Activated CD8-positive, alpha-beta T cell treated with anti-CD3 and anti-CD28 coated beads, Interleukin-2, amount 10 ng/mL, durations not matched to agents 7 days and 5 days (primary cell): ENCODE results near the gene SLC28A3. TPM values are rescaled to one million over a fixed set of nuclear protein-coding genes. Genes with fewer than 3 reads are reported as not detected.
A peak's percentile ranks its signal among the peaks of the same experiment; 100 is the strongest.

ENCODE experiments used
- ATAC-seq: fragments of 150-1000 bp; cut with Tn5 transposase; one replicate; pipeline ENCODE4 v1.10.0; 2021; ENCODE audit warnings: moderate library complexity
- CTCF ChIA-PET: fragments of 350-600 bp; sonication (Branson Sonifier 250); formaldehyde crosslinking; loops from one replicate; lab custom pipeline; 2021; ENCODE audit warnings: antibody characterized with exemption; lab: Charles Lee
- POLR2A ChIA-PET: fragments of 350-600 bp; sonication (Branson Sonifier 250); formaldehyde crosslinking; loops from one replicate; lab custom pipeline; 2021; ENCODE audit warnings: antibody characterized with exemption; lab: Charles Lee
- DNase-seq: peaks from one replicate; pipeline ENCODE4 v3.0.0-alpha.2; 2020
- H3K27ac Mint-ChIP-seq: one replicate; pipeline ENCODE4 v1.8.0; 2021; ENCODE audit warnings: mild to moderate bottlenecking, mixed read lengths
- H3K27me3 Mint-ChIP-seq: one replicate; pipeline ENCODE4 v1.8.0; 2021; ENCODE audit warnings: low read depth, mixed read lengths
- H3K36me3 Mint-ChIP-seq: one replicate; pipeline ENCODE4 v1.8.0; 2021; ENCODE audit warnings: low read depth, mixed read lengths
- H3K4me1 Mint-ChIP-seq: one replicate; pipeline ENCODE4 v1.8.0; 2021; ENCODE audit warnings: low read depth, mixed read lengths
- H3K4me3 Mint-ChIP-seq: one replicate; pipeline ENCODE4 v1.8.0; 2021; ENCODE audit warnings: mild to moderate bottlenecking, mixed read lengths
- H3K9me3 Mint-ChIP-seq: one replicate; pipeline ENCODE4 v1.8.0; 2022; ENCODE audit warnings: mixed read lengths; ENCODE audit not compliant: insufficient read depth
- total RNA-seq, 2 experiments: library from RNA; stranded (reverse); gene quantifications; one replicate each; pipeline ENCODE4 v1.2.3, GENCODE V29; 2021

SLC28A3 gene
- total RNA-seq, 2 experiments from 2014 or later: not detected

DNA sequence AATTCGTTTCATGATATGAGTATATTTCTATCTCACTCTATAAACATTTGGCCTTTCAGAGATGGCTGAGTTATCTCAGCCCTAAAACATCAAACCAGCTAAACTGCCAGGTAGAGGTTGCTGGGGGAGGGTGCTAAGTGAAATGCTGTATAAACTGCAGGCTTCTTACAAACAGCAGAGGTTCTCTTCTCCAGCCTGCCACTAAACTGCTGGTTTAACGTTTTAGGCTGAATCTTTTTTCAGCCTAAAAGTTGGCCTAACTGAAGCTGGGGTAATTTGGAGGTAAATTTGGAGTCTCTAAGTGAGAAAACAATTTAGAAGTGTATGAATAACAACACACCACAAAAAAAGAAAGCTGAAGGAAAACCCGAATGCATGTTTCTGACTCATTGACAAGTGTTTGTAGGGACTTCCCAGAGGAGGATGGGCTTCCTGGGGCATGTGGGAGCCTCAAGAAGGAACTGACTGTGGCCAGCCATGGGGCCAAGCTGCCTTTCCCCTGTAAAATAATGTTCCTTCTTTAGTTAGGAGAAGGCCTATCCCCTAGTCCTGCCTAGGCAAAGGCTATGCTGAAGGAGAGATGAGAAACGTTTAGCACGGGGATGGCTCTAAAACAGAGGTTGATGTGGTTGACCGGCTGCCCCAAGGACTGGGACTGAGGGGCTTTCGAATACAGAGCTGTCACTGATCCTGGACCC is 44.3 kb downstream of the SLC28A3 start:
- peak overlapping the region; percentile 15 for H3K4me3 Mint-ChIP-seq
- ATAC-seq (peak; percentile 50), DNase-seq (peak; percentile 34)
- peaks cover 3% of the 10 kb centered on the region for H3K36me3 Mint-ChIP-seq
- H3K9me3 Mint-ChIP-seq: no peaks in the 10 kb centered on the region
- CTCF ChIA-PET: interaction anchor here (0.6 to 16.3 kb wide), 11 partner anchors 8 to 359 kb away, joined by 3 to 190 read pairs (median 4); partner anchors contain the start of genes HNRNPK and RMI1
- POLR2A ChIA-PET: interaction anchor here (0.6 to 2.1 kb wide), 13 partner anchors 8 to 1613 kb away, joined by 3 to 12 read pairs (median 3); partner anchors contain the start of genes HNRNPK and KIF27
- H3K4me1 Mint-ChIP-seq: peaks cover 64% of the 10 kb centered on the region
- H3K27ac Mint-ChIP-seq: peak overlapping the region; percentile 81
- H3K27me3 Mint-ChIP-seq: no peaks in the 10 kb centered on the region

DNA sequence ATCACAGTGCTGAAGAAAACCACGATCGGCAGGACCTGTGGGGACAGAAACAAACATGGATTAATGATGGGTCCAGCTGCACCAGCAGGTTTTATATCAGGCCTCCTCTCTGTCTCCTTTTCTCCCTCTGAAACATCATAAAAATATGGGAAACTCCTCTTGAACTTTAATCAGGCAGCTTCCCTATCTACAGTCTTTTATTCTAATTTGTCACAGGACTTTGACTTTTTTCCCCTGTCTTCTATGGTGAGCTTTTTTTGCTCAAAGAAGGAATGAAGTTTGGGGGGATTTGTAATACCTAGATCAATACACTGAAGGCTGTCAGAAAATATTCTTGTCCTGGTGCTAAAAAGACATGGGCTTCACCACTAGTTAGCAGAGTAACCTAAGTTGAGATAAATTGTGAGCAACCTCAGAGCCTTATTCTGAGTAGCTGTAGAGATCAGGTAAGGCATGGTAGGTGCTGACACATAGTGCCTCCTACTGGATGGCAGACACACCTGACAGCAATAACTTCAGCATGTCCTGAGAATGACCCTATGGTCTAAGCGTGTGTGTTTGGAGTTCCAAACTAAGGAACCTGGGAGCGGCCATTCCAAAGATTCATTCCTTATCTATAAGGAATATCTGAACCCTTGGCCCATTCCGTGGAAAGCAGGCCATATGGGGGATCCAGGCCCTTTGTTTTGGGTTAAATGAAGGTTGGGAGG is 46.2 kb downstream of the SLC28A3 start:
- peak overlapping the region; percentile 98 for H3K27ac Mint-ChIP-seq
- DNase-seq (no peak), ATAC-seq (no peak)
- ChIA-PET CTCF (interaction anchor here (1.0 to 16.3 kb wide), 13 partner anchors 9 to 373 kb away, joined by 3 to 190 read pairs (median 11); partner anchors contain the start of genes HNRNPK, KIF27 and RMI1), POLR2A (interaction anchor here (0.7 to 3.6 kb wide), 4 partner anchors 10 to 670 kb away, joined by 3 to 27 read pairs (median 6); partner anchors contain the start of genes HNRNPK and RMI1)
- H3K4me1 Mint-ChIP-seq: peaks cover 74% of the 10 kb centered on the region
- H3K27me3 Mint-ChIP-seq: no peaks in the 10 kb centered on the region
- H3K9me3 Mint-ChIP-seq: no peaks in the 10 kb centered on the region
- peaks cover 3% of the 10 kb centered on the region for H3K36me3 Mint-ChIP-seq
- H3K4me3 Mint-ChIP-seq: no peak overlapping the region

DNA sequence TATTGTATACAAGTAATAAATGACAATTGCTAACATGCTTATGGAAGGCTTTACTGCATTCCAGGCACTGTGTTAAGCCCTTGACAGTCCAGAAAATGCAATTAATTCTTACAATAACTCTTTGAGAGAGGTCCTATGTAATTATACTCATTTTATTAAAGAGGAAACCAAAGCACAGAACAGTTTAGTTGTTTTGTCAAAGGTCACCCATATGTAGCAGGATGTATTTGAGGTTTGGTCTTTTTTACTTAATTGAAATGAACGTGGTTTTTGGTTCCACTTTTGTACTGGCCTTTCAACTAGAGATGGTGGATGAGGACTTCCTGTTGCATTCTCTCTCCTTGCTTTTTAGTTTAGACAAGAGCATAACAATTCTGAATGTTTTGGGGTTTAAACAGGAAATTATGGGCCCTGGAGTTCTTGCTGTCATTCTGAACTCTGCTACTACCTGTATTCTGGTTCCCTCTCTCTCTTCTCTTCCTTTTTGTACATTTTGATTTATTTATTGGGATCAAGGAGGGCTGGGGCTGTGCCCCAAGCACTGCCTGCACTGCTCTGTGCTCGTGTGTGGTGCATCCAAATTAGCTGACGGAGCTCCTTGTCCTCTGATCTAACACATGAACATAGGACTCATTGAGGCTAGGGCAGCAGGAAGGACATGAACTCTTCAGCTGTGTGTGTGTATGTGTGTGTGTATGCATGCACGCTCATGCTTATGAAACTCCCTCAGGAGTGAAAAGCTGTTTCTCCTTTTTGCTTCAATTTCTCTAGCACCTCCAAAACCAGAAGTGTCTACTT is 47.4 kb downstream of the SLC28A3 start:
- POLR2A ChIA-PET: interaction anchor here (0.7 to 3.6 kb wide), 4 partner anchors 10 to 313 kb away, joined by 3 to 27 read pairs (median 5); partner anchors contain the start of genes HNRNPK and RMI1
- Mint-ChIP-seq H3K36me3 (peaks cover 3% of the 10 kb centered on the region), H3K4me3 (peak overlapping the region; percentile 65), H3K27ac (peak overlapping the region; percentile 98), H3K9me3 (no peaks in the 10 kb centered on the region), H3K4me1 (peaks cover 74% of the 10 kb centered on the region), H3K27me3 (no peaks in the 10 kb centered on the region)
- CTCF ChIA-PET: interaction anchor here (0.8 to 16.3 kb wide), 16 partner anchors 8 to 372 kb away, joined by 3 to 190 read pairs (median 7); partner anchors contain the start of genes HNRNPK, KIF27 and RMI1
- DNase-seq: peak; percentile 34
- ATAC-seq: peak; percentile 61

DNA sequence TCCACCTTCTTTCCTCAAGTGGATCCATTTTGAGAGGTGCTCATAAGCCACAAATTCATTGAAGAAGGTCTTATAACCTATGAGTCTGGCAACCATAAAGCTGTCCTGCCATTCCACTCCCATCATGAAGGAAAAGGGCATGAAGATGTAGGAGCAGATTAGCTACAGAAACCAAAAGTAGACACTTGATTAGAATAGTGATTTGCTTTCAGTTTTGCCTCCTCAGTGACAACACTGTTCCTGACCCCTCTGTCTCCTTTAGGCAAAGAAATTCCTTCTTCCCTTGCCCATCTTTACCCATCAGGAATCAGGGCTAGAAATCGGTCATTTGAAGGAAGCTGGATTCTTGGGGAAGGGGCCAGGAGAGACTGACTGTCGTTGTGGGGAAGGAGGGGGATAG is 55.2 kb downstream of the SLC28A3 start:
- peaks cover 11% of the 10 kb centered on the region for H3K27me3 Mint-ChIP-seq
- ATAC-seq: no peak

DNA sequence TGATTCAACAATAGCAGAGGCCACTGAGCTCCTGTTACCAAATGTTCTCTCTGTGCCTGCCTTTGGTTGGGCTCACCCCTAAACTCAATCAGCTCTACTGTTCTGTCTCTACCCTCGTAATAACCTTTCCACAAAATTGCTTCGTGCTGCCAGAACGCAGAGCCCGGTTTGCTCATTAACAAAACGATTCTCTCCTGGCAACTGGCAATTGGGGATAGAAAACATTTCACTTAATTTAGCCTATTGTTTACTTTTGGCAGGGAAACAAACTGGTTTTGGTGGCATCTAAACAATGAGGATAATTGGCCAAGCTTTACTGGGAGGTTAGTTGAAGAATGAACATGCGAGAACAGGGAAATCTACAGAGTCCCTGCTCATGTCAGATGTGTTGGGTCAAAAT is 56.6 kb downstream of the SLC28A3 start:
- CTCF ChIA-PET: interaction anchor here (1.1 to 3.6 kb wide), 4 partner anchors 10 to 31 kb away, joined by 4 to 21 read pairs (median 8); no protein-coding TSS in a partner anchor
- POLR2A ChIA-PET: interaction anchor here (1.0 kb wide), 1 partner anchor 12 kb away, joined by 3 read pairs; no protein-coding TSS in a partner anchor
- Mint-ChIP-seq H3K27ac (no peak overlapping the region), H3K4me1 (peaks cover 13% of the 10 kb centered on the region), H3K27me3 (peaks cover 12% of the 10 kb centered on the region), H3K36me3 (no peaks in the 10 kb centered on the region), H3K4me3 (no peak overlapping the region), H3K9me3 (no peaks in the 10 kb centered on the region)
- ATAC-seq: no peak
- DNase-seq: no peak

More for the DNA sequence above, 55.2 kb downstream of the SLC28A3 start:
- no peak overlapping the region for H3K27ac Mint-ChIP-seq
- ChIA-PET POLR2A (interaction anchor here (0.5 to 1.8 kb wide), 4 partner anchors 11 to 602 kb away, joined by 3 to 4 read pairs (median 3); no protein-coding TSS in a partner anchor), CTCF (interaction anchor here (0.8 to 3.6 kb wide), 7 partner anchors 10 to 364 kb away, joined by 3 to 25 read pairs (median 9); partner anchors contain the start of genes HNRNPK and KIF27)
- no peak overlapping the region for H3K4me3 Mint-ChIP-seq
- peaks cover 20% of the 10 kb centered on the region for H3K4me1 Mint-ChIP-seq
- no peak for DNase-seq
- H3K36me3 Mint-ChIP-seq: no peaks in the 10 kb centered on the region
- H3K9me3 Mint-ChIP-seq: no peaks in the 10 kb centered on the region

DNA sequence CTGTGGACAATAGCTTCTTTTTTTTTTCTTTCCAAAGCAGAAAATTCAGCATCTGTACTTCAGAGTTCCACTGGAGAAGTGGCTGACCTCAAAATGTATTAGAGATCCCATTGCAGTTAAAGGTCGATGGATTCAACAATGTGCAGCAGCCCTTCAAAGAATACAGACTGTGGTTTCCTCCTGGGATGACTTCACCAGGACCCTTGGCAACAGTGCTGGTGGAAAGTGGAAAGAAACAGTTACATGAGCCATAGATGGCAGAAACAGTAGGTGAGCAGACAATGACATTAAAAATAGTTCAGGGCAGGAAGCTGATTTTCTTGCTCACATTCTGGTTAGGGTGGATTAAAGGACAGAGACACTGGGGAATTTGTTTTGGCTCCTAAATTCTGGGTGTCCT is 62.4 kb downstream of the SLC28A3 start:
- Mint-ChIP-seq H3K4me1 (no peaks in the 10 kb centered on the region), H3K9me3 (no peaks in the 10 kb centered on the region), H3K27ac (no peak overlapping the region), H3K36me3 (no peaks in the 10 kb centered on the region), H3K4me3 (no peak overlapping the region), H3K27me3 (peaks cover 26% of the 10 kb centered on the region)
- ATAC-seq: no peak
- no peak for DNase-seq
- ChIA-PET POLR2A (interaction anchor here (1.7 kb wide), 1 partner anchor 297 kb away, joined by 4 read pairs; the partner anchor contains the start of gene RMI1), CTCF (interaction anchor here (0.7 to 1.7 kb wide), 3 partner anchors 14 to 17 kb away, joined by 4 to 10 read pairs (median 5); no protein-coding TSS in a partner anchor)

DNA sequence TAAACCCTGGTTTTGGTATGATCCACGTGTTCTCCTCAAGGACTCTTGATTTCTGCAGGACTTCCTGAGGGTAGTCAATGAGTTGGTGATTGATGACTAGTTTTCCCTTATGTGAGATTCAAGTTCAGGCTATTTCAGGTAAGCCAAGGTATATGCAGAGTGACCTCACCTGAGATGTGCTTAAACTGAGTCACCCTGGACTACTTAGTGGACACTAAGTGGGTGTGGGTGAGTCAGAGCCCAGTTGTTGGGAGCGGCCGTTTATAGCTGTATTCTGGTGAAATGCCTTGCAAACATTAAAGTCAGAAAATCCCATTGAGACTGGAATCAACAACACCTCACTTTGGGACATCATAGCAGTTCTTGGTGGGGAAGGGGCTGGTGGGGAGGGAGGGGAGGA is 62.9 kb downstream of the SLC28A3 start:
- CTCF ChIA-PET: interaction anchor here (0.7 to 1.7 kb wide), 2 partner anchors 15 to 17 kb away, joined by 4 to 10 read pairs; no protein-coding TSS in a partner anchor
- no peak overlapping the region for H3K27ac Mint-ChIP-seq
- no peaks in the 10 kb centered on the region for H3K9me3 Mint-ChIP-seq
- H3K4me1 Mint-ChIP-seq: no peaks in the 10 kb centered on the region
- DNase-seq: no peak
- POLR2A ChIA-PET: no interaction called here
- no peak overlapping the region for H3K4me3 Mint-ChIP-seq
- no peak for ATAC-seq
- H3K36me3 Mint-ChIP-seq: peaks cover 1% of the 10 kb centered on the region
- H3K27me3 Mint-ChIP-seq: peaks cover 29% of the 10 kb centered on the region

DNA sequence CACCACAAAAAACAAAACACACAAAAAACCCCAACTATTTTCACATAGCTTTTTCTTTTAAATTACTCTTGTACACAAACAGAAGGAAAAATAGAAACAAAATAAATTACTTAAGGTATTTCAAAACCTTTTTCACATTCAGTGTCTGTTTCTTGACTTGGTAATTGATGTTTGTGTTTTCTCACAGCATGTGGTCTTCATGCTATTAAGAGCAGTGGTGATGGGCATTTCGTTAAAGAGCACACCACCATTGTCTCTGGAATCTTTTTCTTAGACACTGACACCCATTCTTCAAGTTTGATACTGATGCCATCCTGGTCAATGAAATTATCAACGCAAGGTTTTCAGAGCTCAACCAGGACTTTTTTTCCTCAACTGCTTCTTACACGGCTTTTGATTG is 63.8 kb downstream of the SLC28A3 start:
- POLR2A ChIA-PET: interaction anchor here (1.0 kb wide), 1 partner anchor 13 kb away, joined by 3 read pairs; no protein-coding TSS in a partner anchor
- DNase-seq (no peak), ATAC-seq (no peak)
- H3K36me3 Mint-ChIP-seq: peaks cover 3% of the 10 kb centered on the region
- CTCF ChIA-PET: no interaction called here
- H3K27me3 Mint-ChIP-seq: peaks cover 32% of the 10 kb centered on the region
- no peaks in the 10 kb centered on the region for H3K9me3 Mint-ChIP-seq
- peaks cover 3% of the 10 kb centered on the region for H3K4me1 Mint-ChIP-seq
- no peak overlapping the region for H3K27ac Mint-ChIP-seq
- no peak overlapping the region for H3K4me3 Mint-ChIP-seq

DNA sequence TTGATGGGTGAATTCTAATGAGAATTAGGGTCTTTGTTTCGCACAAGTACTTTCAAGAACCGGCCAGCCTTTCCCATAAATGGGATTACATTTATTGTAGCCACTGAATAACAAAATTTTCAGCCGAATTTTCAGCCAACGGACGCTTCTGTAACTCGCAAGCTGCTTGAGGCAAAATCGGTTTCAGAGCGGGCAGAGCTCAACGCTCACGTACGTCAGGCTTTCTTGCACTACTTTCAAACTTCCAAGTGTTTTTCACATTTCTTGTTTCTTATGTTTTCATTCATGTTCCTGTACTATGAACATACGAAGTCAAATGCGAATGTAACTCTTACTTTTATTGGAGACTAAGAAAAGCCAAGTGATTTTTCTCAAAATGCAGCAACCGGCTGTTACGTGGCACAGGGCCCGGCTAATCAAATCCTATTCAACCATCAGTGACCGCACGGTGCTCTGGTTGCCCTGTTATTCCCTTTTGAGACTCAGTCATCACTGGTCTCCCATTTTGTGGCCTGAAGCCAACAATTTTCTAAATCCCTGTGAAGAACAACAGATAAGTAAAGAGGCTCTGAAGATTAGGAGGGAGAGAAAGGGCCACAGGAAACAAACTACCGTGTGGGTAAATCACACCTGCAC is 68.5 kb downstream of the SLC28A3 start:
- peaks cover 11% of the 10 kb centered on the region for H3K4me1 Mint-ChIP-seq
- ATAC-seq (no peak), DNase-seq (no peak)
- CTCF ChIA-PET: interaction anchor here (1.3 to 3.2 kb wide), 4 partner anchors 11 to 24 kb away, joined by 3 to 13 read pairs (median 11); no protein-coding TSS in a partner anchor
- H3K36me3 Mint-ChIP-seq: peaks cover 3% of the 10 kb centered on the region
- POLR2A ChIA-PET: interaction anchor here (1.5 kb wide), 1 partner anchor 21 kb away, joined by 3 read pairs; no protein-coding TSS in a partner anchor
- no peak overlapping the region for H3K27ac Mint-ChIP-seq
- H3K4me3 Mint-ChIP-seq: peak overlapping the region; percentile 65
- peaks cover 25% of the 10 kb centered on the region for H3K27me3 Mint-ChIP-seq
- H3K9me3 Mint-ChIP-seq: no peaks in the 10 kb centered on the region

DNA sequence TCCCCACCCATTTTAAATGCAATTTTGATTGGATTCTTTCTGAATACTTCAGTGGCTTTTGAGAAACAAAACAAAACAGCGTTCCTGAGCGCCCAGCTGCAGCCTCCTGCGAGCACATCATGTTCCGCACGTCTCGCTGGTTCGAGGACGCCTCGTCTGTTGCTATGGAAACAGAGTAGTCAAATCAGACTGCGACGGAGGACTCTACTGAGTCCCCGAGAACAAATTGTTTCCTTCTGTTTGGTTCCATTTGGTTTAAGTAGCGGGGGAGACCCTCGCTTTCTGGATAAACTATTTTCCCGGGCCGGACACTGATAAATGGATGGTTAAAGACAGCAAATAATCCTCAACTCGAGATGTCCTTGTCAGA is 69.0 kb downstream of the SLC28A3 start:
- peaks cover 25% of the 10 kb centered on the region for H3K27me3 Mint-ChIP-seq
- CTCF ChIA-PET: interaction anchor here (1.3 to 3.2 kb wide), 3 partner anchors 11 to 25 kb away, joined by 3 to 13 read pairs (median 10); no protein-coding TSS in a partner anchor
- POLR2A ChIA-PET: interaction anchor here (1.5 kb wide), 1 partner anchor 22 kb away, joined by 3 read pairs; no protein-coding TSS in a partner anchor
- H3K9me3 Mint-ChIP-seq: no peaks in the 10 kb centered on the region
- H3K4me3 Mint-ChIP-seq: peak overlapping the region; percentile 65
- ATAC-seq: peak; percentile 94
- H3K4me1 Mint-ChIP-seq: peaks cover 12% of the 10 kb centered on the region
- DNase-seq: peak; percentile 73
- no peak overlapping the region for H3K27ac Mint-ChIP-seq
- H3K36me3 Mint-ChIP-seq: peaks cover 3% of the 10 kb centered on the region
